Measurements from ENCODE around the gene CYB5R4. TPM values are rescaled to one million over a fixed set of nuclear protein-coding genes. Genes with fewer than 3 reads are reported as not detected.

CYB5R4 gene, protein sequence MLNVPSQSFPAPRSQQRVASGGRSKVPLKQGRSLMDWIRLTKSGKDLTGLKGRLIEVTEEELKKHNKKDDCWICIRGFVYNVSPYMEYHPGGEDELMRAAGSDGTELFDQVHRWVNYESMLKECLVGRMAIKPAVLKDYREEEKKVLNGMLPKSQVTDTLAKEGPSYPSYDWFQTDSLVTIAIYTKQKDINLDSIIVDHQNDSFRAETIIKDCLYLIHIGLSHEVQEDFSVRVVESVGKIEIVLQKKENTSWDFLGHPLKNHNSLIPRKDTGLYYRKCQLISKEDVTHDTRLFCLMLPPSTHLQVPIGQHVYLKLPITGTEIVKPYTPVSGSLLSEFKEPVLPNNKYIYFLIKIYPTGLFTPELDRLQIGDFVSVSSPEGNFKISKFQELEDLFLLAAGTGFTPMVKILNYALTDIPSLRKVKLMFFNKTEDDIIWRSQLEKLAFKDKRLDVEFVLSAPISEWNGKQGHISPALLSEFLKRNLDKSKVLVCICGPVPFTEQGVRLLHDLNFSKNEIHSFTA
- 10 to 100 TPM in 4 of 5 donors, 1 to 10 TPM in 1; 10.0 to 15.6 (median 14.1) TPM for polyA plus RNA-seq (ENCODE audit: insufficient read depth in 1 of 5, insufficient read length in 5 of 5, low replicate concordance in 1 of 5)
- long read RNA-seq, donor 1, full-length matches to known transcripts, result 1 of 1 reads
- long read RNA-seq, donor 1, partial matches to known transcripts, result 0 of 1 reads
- long read RNA-seq, donor 1, other reads (novel, unspliced or antisense), result 0 of 1 reads
- long read RNA-seq, donor 2, full-length matches to known transcripts, result 2 of 2 reads
- long read RNA-seq, donor 2, partial matches to known transcripts, result 0 of 2 reads
- long read RNA-seq, donor 2, other reads (novel, unspliced or antisense), result 0 of 2 reads
- long read RNA-seq, donor 3, full-length matches to known transcripts, result 2 of 2 reads
- long read RNA-seq, donor 3, partial matches to known transcripts, result 0 of 2 reads
- long read RNA-seq, donor 3, other reads (novel, unspliced or antisense), result 0 of 2 reads
- long read RNA-seq, donor 4, full-length matches to known transcripts, result 2 of 2 reads
- long read RNA-seq, donor 4, partial matches to known transcripts, result 0 of 2 reads
- long read RNA-seq, donor 4, other reads (novel, unspliced or antisense), result 0 of 2 reads
- long read RNA-seq, donor 5, result 0 reads
- long read RNA-seq, donor 6, full-length matches to known transcripts, result 1 of 1 reads
- long read RNA-seq, donor 6, partial matches to known transcripts, result 0 of 1 reads
- long read RNA-seq, donor 6, other reads (novel, unspliced or antisense), result 0 of 1 reads
- long read RNA-seq, donor 7, full-length matches to known transcripts, result 4 of 4 reads
- long read RNA-seq, donor 7, partial matches to known transcripts, result 0 of 4 reads
- long read RNA-seq, donor 7, other reads (novel, unspliced or antisense), result 0 of 4 reads
- long read RNA-seq, donor 8, full-length matches to known transcripts, result 1 of 1 reads
- long read RNA-seq, donor 8, partial matches to known transcripts, result 0 of 1 reads
- long read RNA-seq, donor 8, other reads (novel, unspliced or antisense), result 0 of 1 reads

DNA sequence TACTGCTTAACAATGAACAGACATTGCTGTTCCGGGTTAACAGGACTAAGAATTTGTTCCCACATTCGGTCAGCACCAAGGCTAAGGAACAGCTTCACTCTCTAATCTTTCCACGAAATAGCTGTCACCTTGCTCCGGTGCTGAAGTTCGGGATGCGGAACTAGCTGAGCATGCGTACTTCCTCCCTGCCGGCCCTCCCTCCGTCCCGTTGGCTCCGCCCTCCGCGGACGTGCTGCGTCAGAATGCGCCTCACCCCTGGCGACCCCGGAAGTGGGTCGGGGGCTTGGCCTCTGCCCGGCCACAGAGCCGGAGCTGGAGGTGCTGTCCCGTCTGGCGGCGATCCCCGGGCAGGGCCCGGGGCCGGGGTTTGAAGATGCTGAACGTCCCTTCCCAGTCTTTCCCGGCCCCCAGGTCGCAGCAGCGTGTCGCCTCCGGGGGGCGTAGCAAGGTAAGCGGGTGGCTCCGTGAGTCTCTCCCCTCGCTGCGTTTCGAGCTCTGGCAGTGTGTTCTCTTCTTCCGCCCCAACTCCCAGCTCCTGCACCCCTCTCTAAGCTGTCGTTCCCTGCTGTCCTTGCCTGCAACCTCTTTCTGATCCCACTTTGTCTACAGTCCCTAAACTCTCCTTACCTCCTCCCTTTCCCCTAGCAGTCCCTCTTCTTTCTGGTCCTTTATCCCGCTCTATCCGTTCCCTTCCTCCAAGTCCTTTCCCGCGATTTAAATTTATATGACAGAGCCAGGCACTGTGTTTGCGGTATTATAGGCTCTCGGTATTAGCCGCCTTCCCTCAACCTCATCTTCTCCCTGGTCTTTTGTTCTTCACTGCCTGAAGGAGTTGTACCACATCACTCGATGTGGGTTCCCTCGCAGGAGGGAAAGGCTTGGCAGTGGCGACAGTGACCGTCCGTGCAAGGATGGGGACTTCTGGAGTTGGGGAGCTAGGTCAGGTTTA is at the start of gene CYB5R4:
CYB5R4 (plus strand) TSS at position 280 of the 949 bp plus-strand sequence; CDS start at position 374, 94 bp downstream.
- peak; percentile 93 to 94 for DNase-seq

DNA sequence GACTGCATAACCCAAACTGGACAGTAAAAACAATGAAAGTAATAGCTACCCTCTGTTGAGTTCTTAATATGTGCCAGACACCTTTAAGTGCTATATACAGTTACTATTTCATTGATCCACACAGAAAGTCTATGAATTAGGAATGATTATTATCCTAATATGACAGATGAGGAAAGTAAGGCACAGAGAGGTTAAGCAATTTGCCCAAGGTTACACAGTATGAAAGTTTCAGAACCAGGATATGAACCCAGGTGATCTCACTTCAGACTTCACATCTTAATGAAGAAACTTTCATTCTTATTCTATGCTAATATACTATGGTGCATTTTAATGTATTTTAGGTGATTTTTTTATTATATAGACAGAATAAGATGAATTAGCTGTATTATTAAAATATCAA is 46.9 kb upstream of the CYB5R4 start:
- DNase-seq, result no peak

DNA sequence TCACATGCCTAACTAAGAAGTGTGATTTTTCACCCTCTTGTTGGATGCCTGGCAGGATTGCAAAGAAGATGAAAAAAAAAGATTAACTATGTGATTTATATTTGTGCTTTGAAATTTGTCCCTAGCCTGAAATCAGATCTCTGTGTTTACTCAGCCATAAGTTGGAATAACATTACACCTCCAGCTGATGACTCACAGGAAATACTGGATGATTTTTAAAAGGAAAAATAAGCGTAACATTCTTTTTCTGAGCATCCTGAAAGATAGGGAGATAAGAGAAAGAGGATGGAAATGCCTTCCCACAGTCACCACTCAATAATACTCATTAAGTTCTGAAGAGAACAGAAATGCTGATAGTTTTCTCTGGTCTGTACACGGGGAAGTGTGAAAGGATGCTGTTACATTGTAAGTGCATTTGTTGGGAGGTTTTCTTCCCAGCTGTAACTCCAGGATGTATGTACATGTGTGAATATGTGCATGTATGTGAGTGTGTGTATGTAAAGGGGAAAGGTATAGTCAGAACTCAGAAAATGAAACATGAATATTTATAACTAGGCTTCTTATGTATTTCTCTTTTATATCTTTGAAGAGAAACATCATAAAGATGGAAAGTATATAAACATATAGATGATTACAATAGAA is 43.7 kb upstream of the CYB5R4 start:
- no peak for DNase-seq

DNA sequence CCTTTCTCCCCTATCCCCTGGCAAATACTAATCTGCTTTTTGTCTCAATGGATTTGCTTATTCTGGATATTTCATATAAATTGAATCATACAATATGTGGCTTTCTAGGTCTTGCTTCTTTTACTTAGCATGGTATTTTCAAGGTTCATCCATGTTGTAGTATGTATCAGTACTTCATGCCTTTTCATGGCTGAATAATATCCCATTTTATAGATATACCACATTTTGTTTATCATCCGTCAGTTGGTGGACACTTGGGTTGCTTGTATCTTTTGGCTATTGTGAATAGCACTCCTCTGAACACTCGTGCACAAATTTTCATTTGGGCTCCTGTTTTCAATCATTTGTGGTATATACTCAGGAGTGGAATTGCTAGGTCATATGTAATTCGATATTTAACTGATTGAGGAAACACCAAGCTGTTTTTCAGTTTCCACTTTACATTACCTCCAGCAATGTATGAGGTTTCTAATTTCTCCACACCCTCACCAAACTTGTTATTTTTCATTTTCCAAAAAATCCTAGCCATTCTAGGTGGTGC is 36.8 kb upstream of the CYB5R4 start:
- no peak for DNase-seq

DNA sequence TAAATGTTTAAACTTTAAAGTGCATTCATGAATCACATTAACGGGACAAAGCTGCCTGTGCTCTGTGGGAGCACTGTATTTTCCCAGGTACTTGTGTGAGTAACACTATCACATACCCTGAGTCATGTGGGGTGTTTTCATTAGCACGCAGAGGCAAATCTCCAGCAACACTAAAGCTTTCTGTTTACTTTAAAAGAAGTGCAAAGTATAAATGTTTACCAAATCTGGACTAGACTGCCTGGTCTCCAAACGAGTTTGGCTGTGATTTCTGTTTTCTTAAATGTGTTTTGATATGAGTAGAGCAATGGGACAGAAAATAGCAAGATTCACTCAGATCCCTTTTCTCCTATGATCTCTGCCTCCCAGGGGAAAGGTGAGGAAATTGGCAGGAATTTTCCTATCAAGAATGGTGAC is 35.1 kb upstream of the CYB5R4 start:
- DNase-seq, result no peak

DNA sequence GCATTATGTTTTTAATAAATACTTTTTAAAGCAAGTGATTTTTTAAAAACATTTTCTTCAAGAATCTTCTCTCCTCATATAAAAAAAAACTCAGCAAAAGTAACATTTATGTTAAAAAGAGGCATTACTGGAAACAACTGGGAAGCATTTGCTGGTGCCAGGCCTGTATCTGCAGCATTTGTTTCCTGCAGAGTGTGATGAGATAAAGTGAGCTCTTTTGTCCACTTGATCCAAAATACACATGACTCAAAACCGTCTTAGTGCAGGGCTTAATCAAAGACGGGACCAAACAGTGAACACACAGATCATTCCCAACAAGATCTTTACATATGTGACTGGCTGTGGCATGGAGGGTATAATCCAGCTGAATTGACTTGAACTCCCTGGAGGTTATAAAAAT is 34.7 kb upstream of the CYB5R4 start:
- no peak for DNase-seq

DNA sequence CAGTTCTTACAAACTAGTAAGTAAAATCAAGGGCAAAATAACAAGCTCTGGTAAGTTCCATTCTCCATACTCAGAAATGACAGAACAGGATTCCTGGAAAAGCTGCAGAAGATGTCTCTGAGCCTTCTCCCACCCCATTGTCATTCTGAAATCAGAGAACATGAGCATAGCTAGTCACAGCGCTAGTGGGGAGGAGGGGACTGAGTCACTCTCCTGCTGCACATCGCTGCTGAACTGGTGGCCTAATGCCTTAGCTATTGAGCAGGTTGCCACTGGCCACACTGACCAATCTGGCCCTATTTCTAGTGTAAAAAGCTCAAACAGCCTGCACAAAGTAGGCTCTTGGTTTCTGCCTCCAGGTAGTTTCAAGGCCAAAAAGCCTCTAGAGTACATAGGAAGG is 32.4 kb upstream of the CYB5R4 start:
- no peak for DNase-seq

DNA sequence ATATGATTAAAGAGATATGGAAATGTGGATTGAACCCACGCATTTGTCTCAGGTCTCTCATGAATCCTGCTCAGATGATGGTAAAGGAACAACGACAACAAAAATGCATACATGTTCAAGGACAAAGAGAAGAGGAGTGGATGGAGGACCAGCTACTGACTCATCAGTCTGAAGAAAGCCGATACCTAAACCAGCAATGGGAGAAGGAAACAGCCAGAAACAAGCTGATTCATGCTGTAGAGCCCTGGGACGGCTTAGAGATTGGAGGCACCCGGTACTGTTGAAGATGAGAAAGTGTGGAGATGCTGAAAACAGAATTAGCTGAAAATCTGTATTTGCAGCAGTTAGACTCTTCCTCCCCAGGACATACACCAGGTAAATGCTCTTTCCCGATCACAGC is 20.8 kb upstream of the CYB5R4 start:
- no peak for DNase-seq

DNA sequence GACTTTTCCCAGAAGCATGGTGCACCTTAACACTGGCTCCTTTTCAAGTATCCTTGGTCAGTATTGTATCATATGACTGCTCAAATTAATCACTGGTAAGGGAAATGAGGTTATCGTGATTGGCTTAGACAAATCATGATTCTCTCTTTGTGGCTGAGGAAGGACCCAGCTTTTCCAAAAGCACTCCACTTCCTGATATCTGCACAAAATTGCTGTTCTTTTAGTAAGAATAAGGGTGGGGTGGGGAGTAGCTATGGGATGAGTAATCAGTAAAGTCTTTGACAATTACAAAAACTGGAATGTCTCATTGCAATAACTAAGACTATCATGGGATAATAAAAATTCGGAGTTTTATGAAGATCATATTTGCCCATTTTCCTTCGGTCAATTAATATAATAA is 15.3 kb upstream of the CYB5R4 start:
- DNase-seq, result no peak

DNA sequence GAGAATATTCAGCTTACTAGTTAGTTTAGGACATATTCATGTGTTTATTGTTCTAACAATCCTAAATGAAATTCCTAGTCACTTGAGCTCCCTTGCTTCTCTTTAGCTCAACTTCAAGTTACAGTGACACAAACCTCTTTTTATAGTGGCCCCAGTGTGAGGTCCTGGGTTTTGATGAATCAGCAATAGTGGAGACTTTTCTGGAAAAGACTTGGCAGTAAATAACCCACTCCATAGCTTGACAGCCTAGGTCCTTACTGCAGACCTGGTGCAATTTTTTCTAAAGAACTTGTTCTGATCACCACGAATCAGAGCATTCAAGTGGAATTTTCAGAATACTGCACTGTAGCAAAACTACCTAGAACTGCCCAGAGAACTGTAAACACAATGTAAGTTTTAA is 13.2 kb upstream of the CYB5R4 start:
- DNase-seq, result no peak

DNA sequence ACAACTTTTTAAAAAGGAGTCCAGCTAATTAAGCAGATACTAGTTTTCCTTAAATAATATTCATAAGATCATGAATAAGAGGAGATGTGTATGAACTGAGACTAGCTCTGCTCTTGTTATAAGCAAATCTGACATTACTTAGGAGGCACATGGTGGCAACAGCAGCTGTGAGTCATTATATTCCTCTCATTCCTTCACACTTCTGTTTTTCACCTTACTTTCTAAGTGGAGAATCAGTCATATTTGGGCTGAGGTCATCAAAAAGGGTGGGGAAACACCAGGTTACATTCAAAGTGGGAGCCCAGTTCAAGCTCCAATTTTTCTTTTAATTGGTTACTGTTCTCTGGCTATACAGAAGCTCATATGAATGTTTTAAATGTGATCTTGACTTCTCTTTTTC is 12.3 kb upstream of the CYB5R4 start:
- no peak for DNase-seq

DNA sequence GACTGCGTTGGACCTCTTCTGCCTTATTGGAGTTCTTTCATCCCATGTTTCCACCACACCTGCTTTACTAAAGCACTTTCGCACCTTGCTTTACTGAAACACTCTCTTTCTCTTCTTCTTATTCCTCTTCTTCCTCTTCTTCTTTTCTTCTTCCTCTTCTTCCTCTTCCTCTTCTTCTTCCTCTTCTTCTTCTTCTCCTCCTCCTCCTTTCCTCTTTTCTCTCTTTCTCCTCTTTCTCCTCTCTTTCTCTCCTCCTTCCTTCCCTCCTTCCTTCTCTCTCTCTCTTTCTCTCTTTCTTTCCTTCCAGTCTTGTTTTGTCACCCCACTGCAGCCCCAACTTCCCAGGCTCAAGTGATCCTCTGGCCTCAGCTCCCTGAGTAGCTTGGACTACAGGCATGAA is 10.4 kb upstream of the CYB5R4 start:
- no peak for DNase-seq

DNA sequence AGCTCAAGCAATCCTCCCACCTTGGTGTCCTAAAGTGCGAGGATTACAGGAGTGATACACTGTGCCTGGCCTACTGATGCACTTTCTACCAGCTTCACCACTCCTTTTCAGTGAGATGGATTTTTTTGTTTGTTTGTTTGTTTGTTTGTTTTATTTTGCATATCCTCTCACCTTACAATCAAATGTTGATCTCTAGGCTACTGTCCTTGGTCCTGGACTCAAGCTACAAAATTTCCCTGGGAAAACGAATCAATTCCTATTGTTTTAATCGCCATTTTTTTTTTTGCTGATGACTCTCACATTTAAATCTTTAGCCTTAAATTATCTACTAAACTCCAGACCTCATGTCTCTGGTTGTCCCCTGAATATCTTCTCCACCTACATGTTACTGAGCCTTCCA is 9.9 kb upstream of the CYB5R4 start:
- DNase-seq, result no peak

DNA sequence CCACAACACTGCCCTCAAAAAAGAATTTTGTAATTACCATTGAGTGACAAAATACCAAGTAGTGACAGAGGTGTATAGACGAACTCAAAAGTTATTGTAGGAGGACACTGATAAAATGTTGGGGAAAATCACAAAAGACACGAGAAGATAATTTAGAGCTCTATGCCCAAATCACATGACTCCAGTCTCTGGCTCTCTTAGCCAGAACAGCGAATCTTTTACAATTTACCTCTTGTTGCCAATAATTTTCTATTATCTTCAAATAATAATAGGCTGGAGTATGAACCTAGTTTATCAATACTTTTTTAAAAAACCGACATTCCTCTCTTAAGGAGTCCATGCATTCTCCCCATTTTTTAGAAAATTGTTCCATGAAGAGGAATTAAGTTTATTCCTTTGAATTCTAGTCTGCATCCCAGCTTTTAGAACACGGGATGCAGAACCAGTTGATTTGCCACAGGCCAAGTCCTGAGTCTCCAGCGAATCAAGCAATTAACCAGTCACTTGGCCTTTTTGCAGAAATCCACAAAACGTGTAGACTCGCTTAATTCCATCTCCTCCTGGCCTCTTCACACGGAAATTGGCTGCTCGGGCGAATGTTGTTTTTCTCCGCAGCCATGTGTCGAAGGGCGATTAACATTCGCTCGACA is 6.8 kb upstream of the CYB5R4 start:
- no peak for DNase-seq

DNA sequence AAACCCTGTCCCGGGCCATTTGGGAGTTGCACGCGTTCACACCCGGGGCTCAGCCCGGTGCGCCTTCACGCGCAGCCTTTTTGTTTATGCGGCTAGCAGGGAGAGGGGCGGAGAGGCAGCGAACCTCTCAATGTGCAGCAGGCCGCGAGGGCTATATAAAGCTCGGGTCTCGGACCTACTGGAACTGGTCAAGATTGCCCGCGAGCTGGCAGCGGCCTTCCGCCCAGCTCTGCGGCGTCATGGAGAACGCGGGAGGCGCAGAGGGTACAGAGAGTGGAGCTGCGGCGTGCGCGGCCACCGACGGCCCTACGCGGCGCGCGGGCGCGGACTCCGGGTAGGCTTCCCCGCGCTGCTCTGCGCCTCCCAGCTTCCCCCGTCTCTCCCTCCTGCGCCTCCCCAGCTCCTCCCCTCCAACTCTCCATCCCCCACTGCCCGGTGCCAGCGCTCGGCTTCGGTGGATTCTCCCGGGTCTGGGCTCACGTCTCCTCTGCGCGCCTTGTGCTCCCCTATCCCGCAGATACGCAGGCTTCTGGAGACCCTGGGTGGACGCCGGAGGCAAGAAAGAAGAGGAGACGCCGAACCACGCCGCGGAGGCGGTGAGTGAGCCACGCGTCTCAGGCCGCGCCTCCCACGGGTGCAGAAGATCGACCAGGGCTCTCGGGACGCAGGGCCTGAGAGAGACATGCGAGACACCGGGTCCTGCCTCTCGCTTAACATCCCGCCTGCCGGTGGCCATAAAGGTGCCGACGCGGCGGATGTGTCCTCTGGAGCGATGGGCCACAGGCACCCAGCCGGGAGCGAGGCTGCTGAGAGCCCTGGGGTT is 6.1 kb upstream of the CYB5R4 start, which contains the start of gene RIPPLY2:
RIPPLY2 (plus strand) TSS at position 183 of the 823 bp plus-strand sequence; CDS start at position 240, 57 bp downstream.
- peak in 1 of 2 donors; percentile 23 for DNase-seq

DNA sequence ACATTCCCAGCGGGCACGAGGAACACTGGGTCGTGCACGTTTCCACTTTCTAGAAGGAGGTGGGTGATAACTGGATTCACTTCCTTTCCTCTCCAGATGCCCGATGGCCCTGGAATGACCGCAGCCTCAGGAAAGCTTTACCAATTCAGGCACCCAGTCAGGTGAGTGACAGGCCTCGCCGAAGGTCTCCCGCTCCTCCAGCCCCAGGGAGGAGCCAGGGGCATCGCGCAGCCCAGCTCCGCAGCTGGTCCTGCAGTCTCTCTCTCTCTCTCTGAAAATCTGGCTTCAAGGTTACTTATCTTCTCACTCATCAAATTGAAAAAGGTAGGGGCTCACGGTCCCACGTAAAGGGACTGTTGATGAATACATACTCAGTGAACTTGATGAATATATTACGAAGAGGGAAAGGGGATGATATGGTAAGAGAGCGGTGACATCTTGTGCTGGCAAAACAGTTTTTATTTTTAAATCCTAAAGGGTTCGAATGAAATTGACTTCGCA is 5.4 kb upstream of the CYB5R4 start:
- DNase-seq, result no peak

DNA sequence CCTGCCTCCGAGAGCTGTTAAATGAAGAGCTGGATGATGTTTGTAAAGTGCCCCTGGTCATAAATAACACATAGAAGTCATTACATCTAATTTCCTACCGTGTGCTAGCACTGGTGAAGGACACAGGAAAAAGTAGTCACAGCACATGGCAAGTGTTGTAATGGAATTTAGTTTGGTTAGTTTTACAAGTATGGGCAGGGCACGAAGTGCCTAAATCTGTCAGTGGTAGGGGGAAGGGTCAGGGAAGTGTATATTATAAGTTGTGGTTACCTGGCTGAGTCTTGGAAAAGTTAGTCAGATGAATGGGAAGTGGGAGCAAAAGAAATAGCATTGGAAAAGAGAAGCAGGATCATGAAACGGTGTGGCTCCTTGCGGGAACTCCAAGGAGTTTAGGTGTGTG is 4.7 kb upstream of the CYB5R4 start:
- DNase-seq, result no peak

DNA sequence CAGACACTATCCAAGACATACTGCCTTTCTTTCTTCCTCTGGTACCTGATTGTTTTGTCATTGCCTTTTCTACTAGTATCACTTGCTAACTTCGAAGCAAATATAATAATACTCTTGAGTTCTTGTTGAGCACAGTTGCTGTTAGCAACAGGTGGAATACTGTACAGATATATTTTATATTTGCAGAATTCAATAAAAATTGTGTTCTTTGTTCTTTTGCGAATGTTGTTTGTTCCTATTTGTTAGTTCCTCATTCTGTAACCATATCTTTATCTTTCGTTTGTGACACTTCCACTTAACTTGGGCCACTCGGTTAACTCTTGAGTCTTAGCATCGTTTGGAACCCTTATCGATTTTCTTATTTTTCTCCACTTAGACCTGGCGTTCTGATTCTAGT is 868 bp downstream of the CYB5R4 start:
- no peak for DNase-seq
